Measurements from ENCODE around the gene CCNI2. TPM values are rescaled to one million over a fixed set of nuclear protein-coding genes. Genes with fewer than 3 reads are reported as not detected.

CCNI2 gene
- total and polyA plus RNA-seq, 11 donors, result 0.11 to 0.50 (median 0.20) TPM; not detected in 8

GRCh38 chr5:132756542-132756941 is 9.3 kb downstream of the CCNI2 start:
- DNase-seq (no peak), ATAC-seq (no peak)
- no peaks in the 10 kb centered on the region for H3K9me3 ChIP-seq
- no peak overlapping the region for H3K4me3 ChIP-seq
- no peak overlapping the region for H3K27ac ChIP-seq
- H3K4me1 ChIP-seq, result peaks cover 0 to 2% (median 0%) of the 10 kb centered on the region in 12 donors
- 74 to 91% (median 87%) methylated on average over 5 of the region's 5 CpGs for WGBS, 4 donors
- no peaks in the 10 kb centered on the region for H3K27me3 ChIP-seq
- intact Hi-C loops (cut with DNase I), result loop anchor here in 3 of 10 donors (5.0 to 10.0 kb wide), 3 partner anchors 58 to 68 kb away; partner anchors contain the start of gene SOWAHA (in 1 of the 3)
- no peak for TF ChIP-seq POLR2A (IDR thresholded peaks at IDR 0.05)
- TF ChIP-seq CTCF (IDR thresholded peaks at IDR 0.05), result no peak
- H3K36me3 ChIP-seq, result peaks cover 0 to 64% (median 49%) of the 10 kb centered on the region in 9 donors

- ATAC-seq, result no peak
- Histone ChIP-seq H3K4me1 (peaks cover 0 to 3% (median 0%) of the 10 kb centered on the region in 12 donors), H3K27me3 (no peaks in the 10 kb centered on the region), H3K9me3 (no peaks in the 10 kb centered on the region), H3K27ac (no peak overlapping the region), H3K36me3 (peaks cover 2 to 81% (median 68%) of the 10 kb centered on the region in 9 donors), H3K4me3 (no peak overlapping the region)
- DNase-seq, result no peak
- TF ChIP-seq POLR2A (IDR thresholded peaks at IDR 0.05) (no peak), CTCF (IDR thresholded peaks at IDR 0.05) (no peak)
- intact Hi-C loops (cut with DNase I), result loop anchor here in 3 of 10 donors (5.0 to 10.0 kb wide), 3 partner anchors 56 to 66 kb away; partner anchors contain the start of gene SOWAHA (in 1 of the 3)
- 92 to 96% (median 95%) methylated on average over 13 of the region's 13 CpGs for WGBS, 4 donors
Observed at GRCh38 chr5:132758451-132758850, 11.2 kb downstream of the CCNI2 start.

- Histone ChIP-seq H3K27ac (no peak overlapping the region), H3K9me3 (no peaks in the 10 kb centered on the region), H3K4me3 (no peak overlapping the region), H3K4me1 (peaks cover 0 to 7% (median 0%) of the 10 kb centered on the region in 12 donors), H3K27me3 (no peaks in the 10 kb centered on the region), H3K36me3 (peaks cover 2 to 87% (median 77%) of the 10 kb centered on the region in 9 donors)
- ATAC-seq, result peak in 1 of 4 donors; percentile 32
- TF ChIP-seq CTCF (IDR thresholded peaks at IDR 0.05) (no peak), POLR2A (IDR thresholded peaks at IDR 0.05) (no peak)
- DNase-seq, result no peak
- intact Hi-C loops (cut with DNase I), result loop anchor here in 3 of 10 donors (5.0 to 10.0 kb wide), 3 partner anchors 55 to 65 kb away; partner anchors contain the start of gene SOWAHA (in 1 of the 3)
- WGBS, 4 donors, result 90 to 93% (median 92%) methylated on average over 13 of the region's 13 CpGs
Observed at GRCh38 chr5:132759114-132760048, 12.2 kb downstream of the CCNI2 start.

GRCh38 chr5:132760049-132760420 is 12.8 kb downstream of the CCNI2 start:
- Histone ChIP-seq H3K9me3 (no peaks in the 10 kb centered on the region), H3K4me3 (no peak overlapping the region), H3K27ac (no peak overlapping the region), H3K27me3 (no peaks in the 10 kb centered on the region), H3K4me1 (peaks cover 0 to 7% (median 0%) of the 10 kb centered on the region in 12 donors), H3K36me3 (peaks cover 2 to 93% (median 83%) of the 10 kb centered on the region in 9 donors)
- WGBS, 4 donors, result 95 to 97% (median 96%) methylated on average over 12 of the region's 12 CpGs
- DNase-seq (no peak), ATAC-seq (peak in 1 of 4 donors; percentile 16)
- intact Hi-C loops (cut with DNase I), result no loop called here
- no peak for TF ChIP-seq POLR2A (IDR thresholded peaks at IDR 0.05)
- no peak for TF ChIP-seq CTCF (IDR thresholded peaks at IDR 0.05)
